K562 (cell line): ENCODE results near the gene PWP2. TPM values are rescaled to one million over a fixed set of nuclear protein-coding genes. Genes with fewer than 3 reads are reported as not detected.
"Not testable (repeated sequence)": the region's sequence is repeated elsewhere in the genome, so short reads cannot be mapped to it uniquely, and the experiment has no call there.

ENCODE experiments used
- ATAC-seq: fragments of 200-7000 bp; cut with Tn5 transposase; 3 replicates; pipeline ENCODE4 v1.9.1; 2020; ENCODE audit warnings: moderate library complexity
- BruUV-seq: library from RNA; stranded (reverse); fragments of 400-500 nt; replicated peaks from 2 replicates; lab custom pipeline; 2021; lab: Mats Ljungman, UMichigan
- CTCF ChIA-PET: fragments of 300-600 bp; formaldehyde crosslinking; extraction: SDS; loops from one replicate; lab custom pipeline; 2021; ENCODE audit warnings: low intra/inter-chr PET ratio; lab: Yijun Ruan, JAX
- POLR2A ChIA-PET: fragments of 300-600, 350-650 bp; sonication (Branson Sonifier 250); formaldehyde crosslinking; extraction: SDS; loops from one replicate; lab custom pipeline; 2021; ENCODE audit warnings: antibody characterized with exemption, inconsistent platforms; lab: Yijun Ruan, JAX
- DNase-seq, 4 experiments: peaks; one replicate each; pipeline versions ENCODE4 v3.0.0 to v3.0.0-alpha.2; 2011 to 2018; ENCODE audit warnings: low spot score in 3 of 4, mixed read lengths in 3 of 4; ENCODE audit errors: extremely low read depth in 1 of 4
- FAIRE-seq: peaks from 2 replicates; lab custom pipeline; 2011; peaks lifted over from hg19 to GRCh38; lab: Jason Lieb, UNC
- H2AFZ ChIP-seq: 2 replicates; pipeline ENCODE4 v1.6.0; 2011; ENCODE audit warnings: low read depth, low read length, control low read depth, inconsistent platforms
- H3K27ac ChIP-seq: fragments of 200-600 bp; 3 replicates; pipeline ENCODE4 v1.8.0; 2011; ENCODE audit warnings: low read depth, mild to moderate bottlenecking, control low read depth, inconsistent platforms, low read length, moderate library complexity, mixed read lengths; ENCODE audit errors: extremely low read depth
- H3K27me3 ChIP-seq, 2 experiments: fragments of 300-600 bp in 1 of 2; 2 replicates in 1 of 2; 3 replicates in 1 of 2; pipeline versions ENCODE4 v1.6.0 to v1.8.0; 2011; ENCODE audit warnings: inconsistent platforms in 2 of 2, low read length in 2 of 2, mild to moderate bottlenecking in 1 of 2, mixed read lengths in 1 of 2, moderate library complexity in 1 of 2; ENCODE audit not compliant: control insufficient read depth in 2 of 2, insufficient read depth in 2 of 2
- H3K36me3 ChIP-seq: fragments of 300-600 bp; 3 replicates; pipeline ENCODE4 v1.8.0; 2011; ENCODE audit warnings: mild to moderate bottlenecking, low read length, inconsistent platforms; ENCODE audit not compliant: control insufficient read depth, insufficient read depth
- H3K4me1 ChIP-seq, 2 experiments: fragments of 200-600 bp in 1 of 2; replicated peaks in 1 of 2; 2 replicates in 1 of 2; 3 replicates in 1 of 2; pipeline versions ENCODE4 v1.5.1 to v1.8.0; 2011; ENCODE audit warnings: inconsistent platforms in 2 of 2, low read length in 2 of 2, mild to moderate bottlenecking in 1 of 2, mixed read lengths in 1 of 2, moderate library complexity in 1 of 2; ENCODE audit not compliant: control insufficient read depth in 2 of 2, insufficient read depth in 2 of 2
- H3K4me2 ChIP-seq: 2 replicates; pipeline ENCODE4 v1.6.1; 2011; ENCODE audit warnings: low read length, control low read depth, inconsistent platforms, mixed read lengths; ENCODE audit not compliant: insufficient read depth
- H3K4me3 ChIP-seq: fragments of 200-600 bp; sonication (generic), shearing (Covaris generic); 2 replicates; pipeline ENCODE4 v1.5.1; 2016; ENCODE audit warnings: control low read depth, inconsistent platforms
- H3K79me2 ChIP-seq: fragments of 200-600 bp; 3 replicates; pipeline ENCODE4 v1.8.0; 2011; ENCODE audit warnings: low read length, inconsistent platforms; ENCODE audit not compliant: control insufficient read depth, insufficient read depth
- H3K9ac ChIP-seq, 2 experiments: 2 replicates each; pipeline versions ENCODE4 v1.6.0 to v1.6.1; 2011; ENCODE audit warnings: low read depth in 2 of 2, low read length in 2 of 2, control low read depth in 1 of 2, inconsistent platforms in 1 of 2, mild to moderate bottlenecking in 1 of 2, mixed read lengths in 1 of 2; ENCODE audit not compliant: insufficient read depth in 1 of 2
- H3K9me1 ChIP-seq: one replicate; pipeline ENCODE4 v1.6.0; 2011; ENCODE audit warnings: inconsistent platforms, mild to moderate bottlenecking, low read length, moderate library complexity; ENCODE audit not compliant: control insufficient read depth, insufficient read depth
- H3K9me3 ChIP-seq: replicated peaks from 2 replicates; pipeline ENCODE4 v1.5.1; 2011; ENCODE audit warnings: low read depth, low read length, inconsistent platforms; ENCODE audit not compliant: control insufficient read depth, insufficient read depth
- H4K20me1 ChIP-seq: replicated peaks from 2 replicates; pipeline ENCODE4 v1.6.1; 2011; ENCODE audit warnings: low read length, inconsistent platforms, mixed read lengths; ENCODE audit not compliant: control insufficient read depth, insufficient read depth
- WGBS: fragments of 100-300 bp; shearing (Covaris generic); methylation state at CpG from one replicate; pipeline ENCODE4 v1.1.6; 2016; ENCODE audit warnings: low coverage, mixed read lengths; ENCODE audit not compliant: insufficient coverage; ENCODE audit errors: missing lambda C conversion rate; 5-methylcytosine and 5-hydroxymethylcytosine counted together
- in situ Hi-C: fragments of 300-500 bp; cut with MboI; formaldehyde crosslinking; loops from 4 replicates; pipeline ENCODE4 v1.15.0; 2018; ENCODE audit warnings: inconsistent platforms, mixed read lengths
- intact Hi-C: fragments of 100-400 bp; cut with micrococcal nuclease; formaldehyde crosslinking; loops from 2 replicates; pipeline ENCODE4 v1.14.2; 2022
- polyA plus RNA-seq, 8 experiments: library from polyadenylated mRNA; depleted of rRNA in 4 of 8; stranded (reverse) in 5 of 8; unstranded in 3 of 8; fragments of >200 nt; fragmentation: Nextera tagmentation in 2 of 8; fragmentation: Illumina TruSeq in 1 of 8; extraction: Ambion mirVana in 2 of 8; extraction: Trizol in 1 of 8; gene quantifications; 2 replicates each; pipeline versions ENCODE4 v1.2.1 to v1.2.3, GENCODE V29; 2011 to 2014; ENCODE audit warnings: inconsistent platforms in 1 of 8, missing spikeins in 1 of 8
- total RNA-seq, 7 experiments: library from RNA; depleted of rRNA in 6 of 7; stranded (reverse); fragments of >200 nt in 6 of 7; fragmentation: Illumina TruSeq in 2 of 7; extraction: Trizol in 2 of 7; gene quantifications; 2 replicates each; pipeline versions ENCODE4 v1.2.1 to v1.2.3, GENCODE V29; 2011 to 2021; ENCODE audit warnings: low replicate concordance in 1 of 7

Gene PWP2
- total and polyA plus RNA-seq, 9 of the 15 experiments (the other 6 are each of a cell fraction or from before 2014, with no cell fraction given) = 0.72 to 57.6 (median 31.1) TPM

DNA sequence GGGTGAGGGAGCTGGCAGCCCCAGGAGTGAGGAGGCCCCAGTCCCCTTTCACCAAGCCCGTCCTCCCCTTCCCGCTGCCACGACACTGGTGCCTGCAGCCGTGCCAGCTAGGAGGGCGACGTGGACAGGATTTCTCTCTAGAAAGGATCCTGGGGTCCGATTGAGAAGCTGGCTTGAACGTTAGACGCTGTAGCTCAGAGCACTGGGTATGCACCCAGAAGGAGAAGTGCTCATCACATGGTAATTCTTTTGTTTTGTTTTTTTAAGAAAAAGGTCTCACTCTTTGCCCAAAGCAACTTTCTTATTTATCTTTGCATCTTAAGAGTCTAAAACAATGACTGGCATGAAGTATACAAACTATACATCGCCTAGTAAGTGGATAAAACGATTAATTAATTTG is 60.3 kb downstream of the PWP2 start:
- BruUV-seq, H3K79me2 ChIP-seq, CTCF ChIA-PET, H2AFZ ChIP-seq, H3K9ac ChIP-seq, DNase-seq, H4K20me1 ChIP-seq, FAIRE-seq, H3K36me3 ChIP-seq, ATAC-seq, POLR2A ChIA-PET, H3K4me1 ChIP-seq, H3K4me3 ChIP-seq, H3K4me2 ChIP-seq, H3K9me3 ChIP-seq, H3K27ac ChIP-seq, H3K27me3 ChIP-seq, H3K9me1 ChIP-seq, intact Hi-C loops: not testable (repeated sequence)
- in situ Hi-C loops = loop anchor here (25.0 kb wide), 1 partner anchor 120 kb away; the partner anchor contains the start of gene AIRE
- no CpG with 5 or more reads among the region's 11 CpGs for WGBS

DNA sequence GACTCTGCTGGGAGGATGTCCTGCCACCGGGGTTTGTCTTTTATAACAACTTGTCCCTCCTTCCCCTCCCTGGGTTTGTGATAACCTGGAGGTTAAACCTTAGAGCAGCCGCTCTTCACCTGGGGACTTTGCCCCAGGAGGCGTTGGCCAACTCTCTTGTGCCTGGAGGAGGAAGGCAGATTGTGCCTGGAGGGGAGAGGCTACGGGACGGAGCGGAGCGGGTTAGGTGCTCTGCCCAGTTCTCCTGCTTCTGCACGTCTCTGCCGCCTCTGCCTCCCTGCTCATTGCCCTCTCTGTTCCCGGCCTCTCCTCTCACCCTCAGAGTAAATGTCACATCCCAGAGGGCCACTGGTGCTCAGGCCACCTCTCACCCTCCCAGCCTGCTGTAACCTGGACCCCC is 63.1 kb downstream of the PWP2 start:
- ATAC-seq, FAIRE-seq, H3K9me3 ChIP-seq, H3K27ac ChIP-seq, intact Hi-C loops, BruUV-seq, DNase-seq, H4K20me1 ChIP-seq, H3K27me3 ChIP-seq, CTCF ChIA-PET, H3K79me2 ChIP-seq, H3K4me2 ChIP-seq, H3K9me1 ChIP-seq, POLR2A ChIA-PET, H3K36me3 ChIP-seq, H2AFZ ChIP-seq, H3K4me1 ChIP-seq, H3K9ac ChIP-seq, H3K4me3 ChIP-seq: not testable (repeated sequence)
- WGBS = no CpG with 5 or more reads among the region's 10 CpGs
- in situ Hi-C loops = loop anchor here (25.0 kb wide), 1 partner anchor 117 kb away; the partner anchor contains the start of gene AIRE

DNA sequence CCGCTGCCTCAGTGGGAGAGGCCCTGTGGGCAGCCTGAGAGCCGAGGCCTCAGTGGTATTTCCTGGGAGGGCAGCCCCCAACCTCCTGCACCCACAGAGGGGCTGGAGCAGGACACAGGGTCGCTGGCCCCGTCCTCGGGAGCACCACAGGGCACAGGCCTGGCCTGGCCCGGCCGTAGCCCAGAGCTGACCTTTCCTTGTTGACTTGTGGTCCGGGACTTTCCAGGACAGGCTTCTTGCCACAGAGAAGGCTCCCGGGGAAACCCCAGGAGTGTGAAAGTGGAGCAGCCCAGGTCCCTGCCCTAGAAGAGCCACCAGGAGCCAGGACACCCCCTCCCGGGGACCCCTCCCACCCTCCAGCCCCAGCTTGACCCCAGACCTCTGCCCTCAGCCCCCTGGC is 63.7 kb downstream of the PWP2 start:
- H3K9me3 ChIP-seq, H3K4me2 ChIP-seq, CTCF ChIA-PET, BruUV-seq, H3K4me1 ChIP-seq, H3K9me1 ChIP-seq, DNase-seq, FAIRE-seq, H3K27ac ChIP-seq, H4K20me1 ChIP-seq, H3K36me3 ChIP-seq, H3K4me3 ChIP-seq, intact Hi-C loops, H3K27me3 ChIP-seq, POLR2A ChIA-PET, H2AFZ ChIP-seq, H3K79me2 ChIP-seq, H3K9ac ChIP-seq: not testable (repeated sequence)
- in situ Hi-C loops = loop anchor here (25.0 kb wide), 1 partner anchor 116 kb away; the partner anchor contains the start of gene AIRE
- 0 out of 3 replicates have a peak, but pooled peaks have one; percentile 33 for ATAC-seq
- WGBS = 25% methylated on average over 3 of the region's 10 CpGs

DNA sequence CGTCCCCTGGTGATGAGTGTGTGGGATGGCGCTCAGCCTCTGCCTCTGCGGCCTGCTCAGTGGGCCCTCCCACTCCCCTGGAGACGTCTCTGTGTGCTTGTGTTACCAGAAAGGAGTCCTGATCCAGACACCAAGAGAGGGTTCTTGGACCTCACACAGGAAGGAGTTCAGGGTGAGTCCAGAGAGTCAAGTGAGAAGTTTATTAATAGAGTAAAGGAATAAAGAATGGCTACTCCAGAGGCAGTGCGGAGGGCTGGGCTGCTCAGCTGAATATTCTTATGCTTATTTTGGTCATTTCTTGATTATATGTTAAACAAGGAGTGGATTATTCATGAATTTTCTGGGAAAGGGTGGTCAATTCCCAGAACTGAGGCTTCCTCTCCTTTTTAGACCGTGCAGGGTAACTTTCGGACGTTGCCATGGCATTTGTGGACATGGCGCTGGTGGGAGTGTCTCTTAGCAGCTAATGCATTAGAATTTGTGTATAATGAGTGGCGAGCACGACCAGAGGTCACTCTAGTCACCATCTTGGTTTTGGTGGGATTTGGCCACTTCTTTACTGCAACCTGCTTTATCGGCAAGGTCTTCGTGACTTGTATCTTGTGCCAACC is 64.9 kb downstream of the PWP2 start:
- H3K4me2 ChIP-seq, H2AFZ ChIP-seq, FAIRE-seq, ATAC-seq, H4K20me1 ChIP-seq, H3K9me1 ChIP-seq, POLR2A ChIA-PET, H3K79me2 ChIP-seq, CTCF ChIA-PET, H3K27me3 ChIP-seq, BruUV-seq, H3K4me3 ChIP-seq, H3K36me3 ChIP-seq, intact Hi-C loops, H3K9me3 ChIP-seq, H3K27ac ChIP-seq, H3K9ac ChIP-seq, DNase-seq, H3K4me1 ChIP-seq: not testable (repeated sequence)
- in situ Hi-C loops = loop anchor here (25.0 kb wide), 1 partner anchor 115 kb away; the partner anchor contains the start of gene AIRE
- no CpG with 5 or more reads among the region's 13 CpGs for WGBS
